Putamen (tissue), 1 donor: ENCODE data around the gene TNS3.

Experiments used
- DNase-seq: peaks from one replicate; pipeline ENCODE4 v3.0.0-alpha.2; 2016; ENCODE audit warnings: low spot score

TNS3 gene

DNA sequence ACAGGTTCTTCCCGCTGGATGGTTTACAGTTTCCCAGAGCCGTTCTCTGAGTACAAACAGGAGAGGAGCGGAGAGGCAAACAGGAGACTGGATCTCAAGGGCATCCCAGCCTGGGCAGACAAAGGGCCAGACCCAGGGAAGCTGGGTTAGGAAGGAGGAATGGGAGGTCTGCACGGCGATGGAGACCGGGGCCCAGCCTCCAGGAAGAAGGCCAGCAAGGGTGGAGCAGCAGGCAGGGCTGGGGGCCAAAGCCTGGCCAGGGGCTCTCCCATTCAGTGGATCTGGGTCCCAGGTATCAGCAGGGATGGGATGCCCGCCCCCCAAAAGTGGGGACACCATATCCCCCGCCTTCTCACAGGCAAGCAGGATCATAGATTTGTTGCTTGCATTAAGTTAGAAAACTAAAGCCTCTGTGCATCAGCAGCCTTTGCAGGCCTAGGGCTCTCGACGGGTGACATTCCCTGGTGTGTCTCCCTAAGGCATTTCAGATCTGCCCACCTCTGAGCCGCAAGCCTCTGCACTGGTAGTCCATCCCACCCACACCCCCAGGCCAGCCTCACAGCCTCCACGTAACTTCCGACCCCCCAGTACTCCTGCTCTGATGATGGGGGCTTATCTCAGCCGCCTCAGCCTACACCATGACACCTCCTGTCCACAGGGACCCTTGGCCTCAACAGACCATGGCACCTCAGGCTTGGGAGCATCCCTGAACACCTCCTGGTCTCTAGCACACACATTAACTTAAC lies 59.9 kb downstream of the TNS3 start:
- no peak for DNase-seq

DNA sequence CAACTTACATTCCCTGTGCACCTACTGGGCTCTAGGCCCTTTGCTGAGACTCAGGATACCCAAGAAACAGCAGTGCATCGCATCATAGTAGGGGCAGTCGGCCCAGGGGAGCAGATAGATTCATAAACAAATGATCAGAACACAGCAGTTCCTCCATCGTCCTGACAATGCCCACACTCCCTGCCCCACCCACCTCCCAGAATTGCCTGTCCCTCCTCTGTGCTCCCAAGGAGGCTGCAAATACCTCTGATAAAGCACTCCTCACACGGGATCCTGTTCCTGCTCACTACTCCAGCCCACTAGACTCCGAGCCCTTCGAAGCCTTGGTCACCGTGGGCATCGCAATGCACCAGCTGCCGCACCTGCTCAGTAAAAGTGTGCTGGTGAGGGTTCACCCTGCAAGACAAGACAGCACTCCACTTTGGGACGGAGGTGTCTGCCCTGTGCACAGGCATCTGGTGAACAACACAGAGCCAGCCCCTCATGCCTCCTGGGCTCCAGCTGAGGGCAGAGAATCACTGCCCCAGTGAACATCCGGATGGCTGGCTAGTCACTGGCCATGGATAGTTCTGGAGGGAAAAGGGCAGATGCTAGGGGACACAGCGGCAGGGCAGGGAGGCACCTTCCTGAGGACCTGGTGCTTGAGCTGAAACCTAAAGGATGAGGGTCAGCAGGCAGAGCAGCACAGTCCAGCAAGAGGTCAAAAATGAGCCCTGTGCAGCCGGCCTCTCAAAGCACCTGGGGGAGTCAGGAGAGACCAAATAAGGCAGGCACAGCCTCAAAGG lies 60.7 kb downstream of the TNS3 start:
- DNase-seq, result no peak

DNA sequence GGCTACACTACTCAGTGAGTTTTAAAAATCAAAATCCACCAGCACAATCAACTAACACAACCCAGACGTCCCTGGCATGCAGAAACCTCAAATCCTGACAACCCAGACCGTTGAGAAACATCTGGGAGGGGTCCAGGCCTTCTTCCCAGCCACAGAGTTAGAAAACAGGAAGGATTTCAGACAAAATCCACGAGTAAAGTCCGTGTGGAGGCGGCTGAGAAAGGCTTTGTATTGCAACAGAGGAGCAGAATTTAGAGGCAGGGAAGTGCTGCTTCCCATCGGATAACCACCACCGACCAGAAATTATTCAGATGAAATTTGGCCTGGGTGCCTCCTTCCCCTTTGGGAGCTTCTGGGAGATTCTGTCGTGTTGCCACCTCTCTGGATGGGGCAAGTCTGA lies 61.5 kb downstream of the TNS3 start:
- no peak for DNase-seq

DNA sequence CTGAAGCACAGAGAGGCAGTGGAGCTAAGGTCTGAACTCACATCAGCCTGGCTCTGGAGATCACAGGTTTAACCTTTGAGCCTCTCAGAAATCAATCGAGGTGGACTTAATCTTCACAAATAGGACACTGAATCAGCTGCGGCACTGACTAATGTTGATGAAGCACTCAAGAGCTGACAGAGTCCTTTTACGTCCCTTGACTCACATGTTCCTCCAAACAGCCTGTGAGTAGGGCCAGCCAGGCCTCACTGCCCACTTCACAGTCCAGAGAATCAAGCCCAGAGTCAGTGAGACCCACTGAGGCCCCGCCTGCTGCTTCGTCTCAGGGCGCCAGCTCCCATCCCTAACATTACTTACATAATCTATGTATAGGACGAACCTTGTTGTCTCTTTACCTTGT lies 63.1 kb downstream of the TNS3 start:
- DNase-seq, result no peak

DNA sequence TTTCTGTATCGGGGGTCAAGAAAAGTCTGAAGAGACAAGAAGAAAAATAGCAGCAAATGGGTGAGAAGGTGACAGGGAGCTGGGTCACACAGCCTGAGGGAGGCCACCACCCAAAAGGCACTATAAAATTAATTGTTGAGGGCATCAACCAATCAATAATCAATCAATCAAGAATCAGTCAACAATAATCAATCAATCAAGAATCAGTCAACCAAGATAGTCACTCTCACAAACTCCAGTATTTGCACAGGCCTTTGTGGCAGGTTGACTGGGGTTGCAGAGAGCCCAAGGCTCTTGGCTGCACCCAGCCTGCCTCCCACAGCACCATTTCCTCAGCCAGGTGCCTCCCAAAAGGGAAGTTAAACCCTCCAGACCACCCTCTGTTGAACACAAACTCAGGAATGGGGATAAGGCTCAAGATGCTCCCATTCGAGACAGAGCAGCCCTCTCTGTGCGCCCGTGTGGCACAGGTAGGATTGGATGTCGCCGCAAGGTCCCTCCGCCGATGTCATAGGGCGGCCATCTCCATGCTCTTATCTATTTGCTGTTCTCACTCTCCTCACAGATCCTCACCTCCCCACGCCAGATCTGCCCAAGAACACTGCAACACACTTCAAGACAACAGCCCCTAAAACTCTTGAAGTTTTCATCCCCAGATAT lies 64.0 kb downstream of the TNS3 start:
- no peak for DNase-seq

DNA sequence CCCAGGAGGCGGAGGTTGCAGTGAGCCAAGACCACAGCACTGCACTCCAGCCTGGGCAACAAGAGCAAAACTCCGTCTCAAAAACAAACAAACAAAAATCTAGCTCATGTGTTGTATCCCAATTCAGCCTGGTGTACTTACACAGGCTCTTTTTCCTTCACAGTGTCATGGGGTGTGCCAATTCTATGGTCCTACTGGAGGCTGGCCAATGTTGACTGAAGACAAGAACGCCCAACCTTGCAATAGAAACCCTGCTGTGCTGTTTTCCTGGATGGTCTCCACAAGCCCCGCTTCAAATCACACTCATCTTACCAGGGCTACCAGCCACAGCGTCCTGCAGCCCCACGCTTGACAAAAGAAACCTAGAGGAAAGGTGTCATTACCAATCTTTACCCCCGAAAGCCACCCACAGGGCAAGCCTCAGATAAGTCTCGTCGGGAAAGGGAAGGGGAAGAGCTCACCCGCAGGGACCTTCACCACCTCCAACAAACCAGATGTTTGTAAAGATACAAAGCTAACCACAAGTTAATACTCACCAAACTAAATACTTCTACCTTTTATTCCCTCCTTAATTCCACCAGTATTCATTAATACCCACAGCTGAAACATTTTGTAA lies 64.8 kb downstream of the TNS3 start:
- no peak for DNase-seq

DNA sequence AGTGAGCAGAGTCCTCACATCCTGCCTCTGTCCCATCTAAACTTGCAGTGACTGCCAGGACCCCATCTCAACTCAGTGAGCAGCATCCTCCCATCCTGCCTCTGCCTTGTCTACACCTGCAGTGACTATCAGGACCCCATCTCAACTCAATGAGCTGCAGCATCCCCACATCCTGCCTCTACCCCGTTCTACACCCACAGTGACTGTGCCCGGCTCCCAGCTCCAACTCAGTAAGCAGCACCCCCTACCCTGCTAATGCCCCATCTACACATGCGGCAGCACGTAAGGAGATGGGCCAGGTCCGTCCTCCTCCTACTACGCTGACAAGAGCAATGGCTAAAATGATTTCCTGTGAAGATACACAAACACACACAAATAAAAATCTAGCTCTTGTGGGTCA lies 65.5 kb downstream of the TNS3 start:
- DNase-seq, result no peak

DNA sequence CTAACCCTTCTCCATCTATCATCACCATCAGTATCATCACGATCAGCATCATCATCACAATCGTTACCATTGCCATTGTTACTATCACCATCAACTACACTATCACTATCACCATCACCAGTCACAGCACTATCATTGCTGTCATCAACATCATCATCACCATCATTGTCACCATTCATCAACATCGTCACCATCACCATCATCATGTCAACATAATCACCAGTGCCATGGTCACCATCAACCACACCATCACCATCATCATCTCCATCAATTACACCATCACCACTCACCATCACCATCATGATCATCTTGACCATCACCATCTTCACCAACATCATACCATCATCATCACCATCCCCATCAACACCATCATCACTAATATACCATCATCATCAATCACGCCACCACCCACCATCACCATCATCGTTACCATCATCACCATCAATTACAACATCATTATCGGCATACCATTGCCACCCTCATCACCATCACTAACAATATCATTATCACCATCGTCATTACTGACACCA lies 66.5 kb downstream of the TNS3 start:
- no peak for DNase-seq

DNA sequence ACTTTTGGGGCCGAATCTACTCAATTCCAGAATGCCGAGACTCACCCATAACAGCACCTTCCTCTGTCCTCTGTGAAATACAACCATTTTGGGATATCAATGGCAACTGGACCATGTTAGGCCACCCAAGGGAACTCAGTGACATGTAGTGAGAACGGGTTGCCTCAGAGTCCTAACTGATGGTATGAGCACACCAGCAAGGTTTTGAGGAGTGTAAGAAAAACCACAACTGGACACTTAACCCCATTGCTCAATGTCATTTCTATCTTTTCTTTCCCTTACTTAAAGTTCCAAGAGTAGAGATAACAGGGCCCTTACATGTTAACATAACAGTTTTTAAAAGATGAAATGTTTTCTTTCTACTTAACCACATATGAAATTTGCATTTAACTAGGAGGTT lies 67.1 kb downstream of the TNS3 start:
- no peak for DNase-seq

DNA sequence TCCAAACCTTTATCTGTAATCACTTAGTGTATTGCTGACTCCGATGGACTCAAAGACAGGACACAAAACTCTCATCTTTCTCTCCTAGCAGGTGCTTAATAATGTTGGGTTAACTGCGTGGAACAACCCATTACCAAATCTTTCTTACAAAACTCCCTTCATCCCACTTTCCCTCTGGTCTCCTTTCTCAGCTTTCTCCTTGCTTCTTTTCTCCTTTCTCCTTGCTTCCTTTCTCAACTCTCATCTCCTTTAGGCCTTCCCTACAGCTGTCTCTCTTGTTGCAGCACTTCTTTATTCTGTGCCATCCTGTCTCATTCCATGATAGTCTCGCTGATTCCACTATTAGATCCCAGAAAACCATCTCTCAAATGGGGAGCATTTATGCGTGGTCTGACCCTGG lies 67.5 kb downstream of the TNS3 start:
- DNase-seq, result no peak

DNA sequence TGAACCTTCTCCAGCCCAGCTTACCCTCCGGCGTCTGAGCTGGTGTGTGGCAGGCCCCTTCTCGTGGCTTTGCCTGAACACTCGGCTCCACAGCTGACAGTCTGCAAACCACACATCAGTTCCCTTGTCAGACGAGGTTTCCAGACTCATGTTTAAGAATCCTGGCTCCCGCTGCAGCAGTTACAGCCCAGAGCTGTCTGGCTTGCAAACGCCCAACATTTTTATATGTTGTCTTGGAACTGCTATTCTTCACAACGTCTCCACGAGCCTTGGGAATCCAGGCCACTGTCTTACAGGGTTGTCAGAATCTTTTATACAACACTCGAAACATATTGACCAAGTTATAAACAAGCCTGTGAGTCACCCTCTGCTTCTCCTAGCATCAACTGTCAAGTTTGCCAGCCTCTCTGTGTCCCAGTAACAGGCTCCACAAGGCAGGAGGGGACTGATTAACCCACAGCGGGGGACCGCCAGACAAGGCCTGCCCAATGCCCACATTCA lies 68.1 kb downstream of the TNS3 start:
- no peak for DNase-seq

DNA sequence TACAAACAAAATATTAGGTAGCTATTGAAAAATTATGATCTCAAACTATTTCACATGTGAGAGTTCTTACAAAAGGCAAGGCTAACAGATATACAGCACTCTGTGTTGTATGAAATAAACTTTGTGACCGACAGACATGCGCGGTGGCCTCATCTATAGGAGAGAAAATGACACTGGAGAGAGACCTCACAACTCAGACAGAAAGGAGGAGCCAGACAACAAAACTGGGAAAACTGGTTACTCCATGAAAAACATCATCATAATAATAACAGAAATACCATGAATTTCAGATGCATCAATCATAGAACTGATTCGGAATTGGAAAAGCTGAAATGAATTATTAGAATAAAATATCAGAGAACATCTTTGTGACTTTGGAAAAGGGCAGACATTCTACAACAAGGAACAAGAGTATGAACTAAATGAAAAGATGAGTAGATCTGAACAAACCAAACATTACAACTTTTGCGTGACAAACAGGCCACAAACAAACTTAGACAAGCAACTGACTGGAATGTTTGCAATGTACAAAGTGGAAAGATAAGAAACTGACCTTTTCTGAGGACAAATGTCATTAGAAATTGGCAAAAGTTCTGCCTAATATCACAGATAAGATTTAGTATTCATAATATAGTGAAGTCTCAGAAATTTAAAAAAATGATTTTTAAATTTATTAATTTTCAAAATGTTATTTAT lies 69.3 kb downstream of the TNS3 start:
- DNase-seq, result no peak

DNA sequence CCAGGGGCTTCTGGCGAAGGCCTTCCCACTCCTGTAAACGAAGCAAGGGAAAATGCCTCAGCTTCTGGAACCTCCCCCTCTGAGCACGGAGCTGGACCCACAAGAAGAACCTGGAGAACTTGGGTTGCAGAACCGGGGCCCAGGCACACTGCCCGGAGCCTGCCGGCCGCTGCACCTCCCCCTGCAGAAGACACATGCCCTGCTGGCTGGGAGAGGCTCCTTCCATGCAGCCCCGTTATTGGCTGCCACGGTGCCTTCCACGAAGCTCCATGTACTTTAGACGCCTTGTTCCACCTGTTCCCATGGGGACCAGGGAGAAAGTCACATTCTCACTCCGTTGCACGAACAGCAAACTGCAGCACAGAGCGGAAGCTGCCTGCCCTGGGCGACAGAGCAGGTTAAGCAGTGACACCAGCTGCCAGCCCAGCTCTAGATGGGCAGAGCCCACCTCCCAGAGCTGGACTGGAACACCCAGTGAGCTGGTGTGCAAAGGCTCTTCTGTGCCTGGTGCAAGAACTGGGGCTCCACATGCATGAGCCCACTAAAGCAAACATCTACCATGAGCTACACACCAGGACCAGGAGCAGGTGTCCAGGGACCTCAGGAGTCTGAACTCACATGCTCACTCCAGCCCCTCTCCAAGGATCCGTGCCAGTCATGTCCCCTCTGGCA lies 70.1 kb downstream of the TNS3 start:
- no peak for DNase-seq

DNA sequence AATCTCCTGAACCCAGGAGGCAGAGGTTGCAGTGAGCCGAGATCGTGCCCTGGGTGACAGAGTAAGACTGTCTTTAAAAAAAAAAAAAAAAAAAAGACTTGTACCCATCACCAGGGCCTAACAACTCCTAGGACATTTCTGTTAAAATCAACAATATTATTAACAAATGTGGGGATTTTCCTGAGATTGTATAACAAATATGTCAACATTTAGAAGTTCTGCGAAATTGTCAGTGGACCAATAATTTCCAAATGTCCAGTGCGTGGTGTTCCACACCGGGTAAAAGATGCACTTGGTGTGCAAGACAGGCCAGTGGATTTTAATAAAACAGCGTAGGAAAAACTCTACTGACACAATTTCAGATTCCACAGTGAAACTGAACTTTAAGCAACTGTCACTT lies 71.1 kb downstream of the TNS3 start:
- DNase-seq, result no peak

DNA sequence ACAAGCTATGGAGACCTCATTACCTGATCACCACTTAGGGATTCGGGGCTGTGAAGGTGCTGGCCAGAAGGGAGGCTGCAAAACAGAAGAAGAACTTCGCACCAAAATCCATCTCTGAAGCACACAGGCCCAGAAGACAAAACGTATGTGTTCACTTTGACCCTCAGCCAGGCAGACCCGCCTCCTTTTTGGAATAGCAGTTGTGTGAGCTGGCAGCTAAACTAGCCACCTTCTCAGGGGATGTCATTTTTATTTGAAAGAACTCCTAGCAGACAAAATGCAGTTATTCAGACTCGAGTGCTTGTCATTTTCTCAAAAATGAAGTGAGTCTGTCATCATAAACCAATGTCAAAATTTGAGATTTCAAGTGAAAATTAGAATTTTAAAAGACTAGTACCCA lies 71.7 kb downstream of the TNS3 start:
- no peak for DNase-seq

DNA sequence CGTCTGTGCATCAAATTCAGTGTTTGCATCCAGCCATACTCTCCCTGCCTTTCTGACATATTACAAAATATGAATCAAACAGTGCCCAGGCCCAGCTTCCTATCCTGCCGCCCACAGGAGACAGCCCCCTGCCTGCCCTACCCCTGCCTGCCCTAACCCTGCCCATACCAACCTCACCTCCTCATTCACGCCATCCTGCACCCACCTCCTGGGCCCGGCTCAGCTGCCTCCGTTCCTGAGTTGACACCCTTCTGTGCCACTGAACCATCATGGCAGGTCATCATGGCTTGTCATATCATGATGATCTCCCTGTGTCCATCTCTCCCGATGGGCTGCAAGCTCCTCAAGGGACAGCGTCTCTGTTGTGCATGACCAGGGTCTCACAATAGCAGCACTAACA lies 72.3 kb downstream of the TNS3 start:
- no peak for DNase-seq

DNA sequence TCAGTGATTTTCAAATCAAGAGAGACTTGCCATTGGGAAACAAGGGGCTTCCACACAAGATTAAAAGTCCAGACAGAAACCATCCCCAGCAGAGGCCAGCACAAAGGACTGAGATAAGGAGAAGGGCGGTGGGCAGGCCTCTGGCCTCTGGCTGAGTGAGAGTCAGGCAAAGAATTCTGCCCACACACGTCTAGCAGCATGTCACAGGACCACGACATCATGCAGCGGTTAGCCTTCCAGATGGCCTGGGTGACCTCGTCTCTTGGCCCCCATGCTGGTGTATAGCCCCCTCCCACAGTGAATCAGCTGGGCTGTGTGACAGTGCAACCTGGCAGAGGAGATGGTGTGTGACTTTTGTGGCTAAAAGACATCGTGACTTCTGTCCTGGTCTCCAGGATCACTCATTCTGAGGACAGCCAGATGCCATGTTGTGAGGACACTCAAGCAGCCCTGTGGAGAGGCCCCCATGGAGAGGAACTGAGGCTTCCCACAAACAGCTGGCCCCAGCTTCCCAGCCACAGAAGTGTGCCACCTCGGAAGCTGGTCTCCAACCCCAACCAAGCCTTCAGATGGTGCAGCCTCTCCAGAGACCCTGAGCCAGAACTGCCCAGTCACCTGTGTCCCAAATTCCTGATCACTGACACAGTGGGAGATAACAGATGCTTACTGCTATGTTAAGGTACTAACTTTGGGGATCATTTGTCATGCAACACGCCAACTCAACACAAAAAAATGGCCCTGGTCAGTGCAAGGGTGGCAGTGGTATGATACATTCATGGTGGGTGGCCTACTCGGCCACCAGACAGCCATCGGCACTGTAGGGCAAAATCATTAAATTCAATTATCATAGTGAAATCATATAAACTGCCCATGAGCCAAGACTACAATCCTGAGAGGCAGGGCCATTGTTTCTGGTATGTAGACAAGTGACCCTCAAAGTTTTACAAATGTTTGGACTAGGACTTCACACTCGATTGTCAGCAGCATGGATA lies 73.2 kb downstream of the TNS3 start:
- no peak for DNase-seq

DNA sequence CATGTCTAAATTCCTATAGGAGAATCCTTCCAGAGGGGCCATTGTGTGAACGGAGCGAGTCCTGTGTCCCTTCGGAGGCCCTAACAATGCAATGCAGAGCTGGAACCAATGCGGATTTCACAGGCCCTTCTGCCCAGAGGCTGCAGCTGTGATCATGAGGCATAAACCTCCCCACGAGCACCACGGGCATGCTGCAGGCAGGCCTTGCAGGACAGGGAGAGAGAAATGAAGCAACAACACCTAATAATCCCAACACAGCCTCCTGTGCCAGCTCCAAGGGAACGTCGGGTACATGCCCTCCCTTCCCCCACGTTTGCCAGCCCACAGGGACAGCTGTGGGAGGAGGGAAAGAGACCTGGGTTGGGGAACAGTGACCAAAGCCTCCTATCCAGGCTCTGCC lies 74.4 kb downstream of the TNS3 start:
- no peak for DNase-seq

DNA sequence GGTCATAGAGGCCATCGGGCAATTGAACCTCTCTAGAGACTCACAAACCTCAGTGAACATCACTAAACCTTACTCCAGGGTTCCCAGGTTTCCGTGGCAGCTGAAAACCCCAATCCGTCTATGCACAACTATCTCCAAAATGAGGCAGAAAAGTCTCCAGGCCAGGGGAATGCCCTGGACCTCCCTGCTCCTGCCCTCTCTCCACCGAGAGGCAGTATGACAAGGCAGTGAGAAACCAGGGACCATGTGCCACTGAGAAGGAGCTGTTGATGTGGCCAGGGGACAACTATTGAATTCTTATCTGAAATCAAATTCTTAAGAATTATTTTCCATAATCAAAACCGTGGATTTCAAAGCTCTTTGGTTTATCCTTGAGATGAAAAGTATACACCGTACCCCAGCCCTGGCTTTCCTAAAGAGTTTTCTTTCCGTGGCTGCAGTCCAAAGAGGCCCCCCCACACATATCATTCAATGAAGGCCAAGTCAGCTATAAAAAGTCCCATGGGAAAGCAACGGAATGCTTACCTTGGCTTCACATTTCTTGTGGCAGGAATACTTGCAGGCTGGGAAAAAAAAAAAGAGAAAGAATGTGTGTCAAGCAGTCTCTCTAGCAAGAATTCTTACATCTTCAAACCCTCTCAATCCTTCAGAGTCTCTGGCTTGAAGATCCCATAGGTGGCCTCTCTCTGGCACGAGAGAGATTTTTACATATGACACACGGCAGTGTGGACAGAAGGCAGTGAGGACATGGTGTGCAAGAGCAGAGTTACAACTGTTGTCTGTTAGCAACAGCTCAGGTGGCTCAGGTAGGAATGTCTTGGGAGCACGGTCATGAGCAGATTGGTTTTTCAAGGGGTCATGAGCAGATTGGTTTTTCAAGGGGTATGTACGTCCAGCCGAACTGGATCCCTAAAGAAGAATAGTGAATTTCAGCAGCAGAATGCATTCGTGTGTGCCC lies 75.2 kb downstream of the TNS3 start:
- DNase-seq, result no peak
